Body of pancreas (tissue), 4 donors: Measurements from ENCODE around the gene USP48. TPM values are rescaled to one million over a fixed set of nuclear protein-coding genes. Genes with fewer than 3 reads are reported as not detected.

Source experiments
- ATAC-seq: fragments of 150-250 bp; one replicate; pipeline ENCODE4 v1.9.1; 2016
- DNase-seq, 4 donors: peaks; one replicate each; pipeline ENCODE4 v3.0.0-alpha.2; 2019
- H3K27ac ChIP-seq, 4 donors: fragments of 200-600 bp; sonication (generic); 1 replicate in 3 of 4; 2 replicates in 1 of 4; pipeline versions ENCODE4 v1.5.1 to v1.6.1; 2016 to 2019; ENCODE audit warnings: mild to moderate bottlenecking in 1 of 4, mixed read lengths in 1 of 4, moderate library complexity in 1 of 4
- H3K27me3 ChIP-seq, 2 donors: fragments of 200-600 bp; sonication (generic); one replicate each; pipeline ENCODE4 v1.6.0; 2016; ENCODE audit warnings: mild to moderate bottlenecking in 1 of 2
- H3K36me3 ChIP-seq, 2 donors: fragments of 200-600 bp; sonication (generic); replicated peaks in 1 of 2; 2 replicates each; pipeline ENCODE4 v1.5.1; 2016; ENCODE audit warnings: low read depth in 2 of 2; ENCODE audit not compliant: insufficient read depth in 1 of 2
- H3K4me1 ChIP-seq: fragments of 200-600 bp; sonication (generic); one replicate; pipeline ENCODE4 v1.6.0; 2016
- H3K4me3 ChIP-seq, 2 donors: fragments of 200-600 bp; sonication (generic); 1 replicate in 1 of 2; 2 replicates in 1 of 2; pipeline ENCODE4 v1.5.1; 2016 to 2019
- H3K9me3 ChIP-seq, 3 donors: fragments of 200-600 bp; sonication (generic); 1 replicate in 2 of 3; 2 replicates in 1 of 3; pipeline ENCODE4 v1.5.1; 2016
- CTCF ChIP-seq, 7 experiments: fragments of 450-650 bp in 4 of 7; fragments of 200-600 bp in 3 of 7; sonication (generic) in 3 of 7; IDR thresholded peaks; one replicate each; pipeline ENCODE4 v1.5.1; 2016 to 2019; ENCODE audit warnings: antibody characterized with exemption in 7 of 7
- POLR2A ChIP-seq, 3 donors: fragments of 450-650 bp; IDR thresholded peaks; one replicate each; pipeline ENCODE4 v1.6.1; 2016; ENCODE audit warnings: antibody characterized with exemption in 3 of 3, mild to moderate bottlenecking in 2 of 3
- WGBS, 2 donors: methylation state at CpG; one replicate each; pipeline ENCODE4 v1.1.5; 2017; 5-methylcytosine and 5-hydroxymethylcytosine counted together
- intact Hi-C: fragments of 100-400 bp; cut with DNase I; formaldehyde crosslinking; loops from one replicate; pipeline ENCODE4 v1.15.1; 2023
- total RNA-seq, 2 donors: library from RNA; depleted of rRNA; stranded (reverse); fragments of >200 nt; gene quantifications; one replicate each; pipeline ENCODE4 v1.1.0, GENCODE V29; 2016

Gene USP48
- total RNA-seq, 2 donors from 2014 or later: 25.4 to 72.9 TPM

GRCh38 chr1:21763236-21763635 lies 19.7 kb downstream of the USP48 start:
- H3K9me3 ChIP-seq: no peaks in the 10 kb centered on the region
- H3K27ac ChIP-seq: peak overlapping the region in 1 of 4 donors; percentile 78
- H3K4me1 ChIP-seq: peaks cover 31% of the 10 kb centered on the region
- ATAC-seq (no peak), DNase-seq (no peak)
- no peaks in the 10 kb centered on the region for H3K27me3 ChIP-seq
- 93% methylated on average over 10 of the region's 10 CpGs for WGBS, 2 donors
- H3K36me3 ChIP-seq: no peaks in the 10 kb centered on the region
- TF ChIP-seq POLR2A (IDR thresholded peaks at IDR 0.05) (no peak), CTCF (IDR thresholded peaks at IDR 0.05) (no peak)
- intact Hi-C loops: no loop called here
- H3K4me3 ChIP-seq: no peak overlapping the region

- H3K4me3 ChIP-seq: no peak overlapping the region
- H3K27me3 ChIP-seq: no peaks in the 10 kb centered on the region
- no peak for ATAC-seq
- no peaks in the 10 kb centered on the region for H3K36me3 ChIP-seq
- no peak for TF ChIP-seq CTCF (IDR thresholded peaks at IDR 0.05)
- TF ChIP-seq POLR2A (IDR thresholded peaks at IDR 0.05): no peak
- no peak overlapping the region for H3K27ac ChIP-seq
- peaks cover 26% of the 10 kb centered on the region for H3K4me1 ChIP-seq
- WGBS, 2 donors: 88 to 92% methylated on average over 8 of the region's 8 CpGs
- intact Hi-C loops: no loop called here
- H3K9me3 ChIP-seq: no peaks in the 10 kb centered on the region
- no peak for DNase-seq
These were observed 20.9 kb downstream of the USP48 start for GRCh38 chr1:21762022-21762404.

DNA sequence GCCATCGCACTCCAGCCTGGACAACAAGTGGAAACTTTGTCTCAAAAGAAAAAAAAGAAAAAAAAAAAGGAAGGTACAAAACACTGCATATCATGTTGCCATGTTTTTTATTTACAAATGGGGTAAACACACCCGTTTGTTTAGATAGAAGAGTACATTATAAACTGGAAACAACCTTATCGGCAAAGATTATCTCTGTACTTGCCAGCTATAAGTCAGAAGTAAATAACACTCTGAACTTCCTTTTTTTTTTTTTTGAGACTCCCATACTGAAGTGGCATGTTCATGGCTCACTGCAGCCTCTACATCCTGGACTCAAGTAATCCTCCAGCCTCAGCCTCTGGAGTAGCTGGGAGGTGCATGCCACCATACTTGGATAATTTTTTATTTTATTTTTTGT lies 21.9 kb downstream of the USP48 start:
- no peaks in the 10 kb centered on the region for H3K36me3 ChIP-seq
- no peak overlapping the region for H3K27ac ChIP-seq
- 36 to 48% methylated on average over 3 of the region's 3 CpGs for WGBS, 2 donors
- no peaks in the 10 kb centered on the region for H3K27me3 ChIP-seq
- H3K4me3 ChIP-seq: no peak overlapping the region
- no peak for DNase-seq
- no peak for ATAC-seq
- no peaks in the 10 kb centered on the region for H3K9me3 ChIP-seq
- H3K4me1 ChIP-seq: peaks cover 23% of the 10 kb centered on the region
- TF ChIP-seq CTCF (IDR thresholded peaks at IDR 0.05) (no peak), POLR2A (IDR thresholded peaks at IDR 0.05) (no peak)
- intact Hi-C loops: no loop called here

GRCh38 chr1:21759818-21760217 lies 23.1 kb downstream of the USP48 start:
- WGBS, 2 donors: 72 to 76% methylated on average over 2 of the region's 2 CpGs

More at GRCh38 chr1:21759818-21760217, 23.1 kb downstream of the USP48 start:
- no peak for DNase-seq
- ATAC-seq: no peak
- peaks cover 0 to 4% of the 10 kb centered on the region in 2 donors for H3K36me3 ChIP-seq
- no peak for TF ChIP-seq POLR2A (IDR thresholded peaks at IDR 0.05)
- TF ChIP-seq CTCF (IDR thresholded peaks at IDR 0.05): no peak
- no peaks in the 10 kb centered on the region for H3K9me3 ChIP-seq
- no peak overlapping the region for H3K27ac ChIP-seq
- H3K4me1 ChIP-seq: peaks cover 10% of the 10 kb centered on the region
- no peaks in the 10 kb centered on the region for H3K27me3 ChIP-seq
- intact Hi-C loops: no loop called here
- no peak overlapping the region for H3K4me3 ChIP-seq
